KMS-11 (cell line): ENCODE results near the gene KCP.

Experiments used
- H2AFZ ChIP-seq: fragments of 200-600 bp; sonication (generic); 2 replicates; pipeline ENCODE4 v1.6.1; 2016; ENCODE audit warnings: antibody characterized with exemption, mixed run types, low read depth
- H3K27ac ChIP-seq: fragments of 200-600 bp; sonication (generic); 2 replicates; pipeline ENCODE4 v1.6.1; 2016; ENCODE audit warnings: mild to moderate bottlenecking, mixed run types
- H3K27me3 ChIP-seq: fragments of 200-600 bp; sonication (generic); 2 replicates; pipeline ENCODE4 v1.6.1; 2017; ENCODE audit warnings: mild to moderate bottlenecking, low read depth, mixed run types, moderate library complexity; ENCODE audit not compliant: insufficient read depth
- H3K36me3 ChIP-seq: fragments of 200-600 bp; sonication (generic); 2 replicates; pipeline ENCODE4 v1.6.1; 2017; ENCODE audit warnings: mild to moderate bottlenecking, mixed run types; ENCODE audit not compliant: insufficient read depth
- H3K4me1 ChIP-seq: fragments of 200-600 bp; sonication (generic); 2 replicates; pipeline ENCODE4 v1.6.1; 2016; ENCODE audit warnings: mild to moderate bottlenecking, low read depth, mixed run types; ENCODE audit not compliant: poor library complexity, severe bottlenecking
- H3K4me2 ChIP-seq: fragments of 200-600 bp; sonication (generic); 2 replicates; pipeline ENCODE4 v1.7.0; 2016; ENCODE audit warnings: mild to moderate bottlenecking, mixed run types
- H3K4me3 ChIP-seq: fragments of 200-600 bp; sonication (generic); IDR thresholded peaks from 2 replicates; pipeline ENCODE4 v1.6.1; 2017; ENCODE audit warnings: low read depth, low read length, mixed read lengths; ENCODE audit not compliant: insufficient read depth
- H3K79me2 ChIP-seq: fragments of 200-600 bp; sonication (generic); 2 replicates; pipeline ENCODE4 v1.6.1; 2016; ENCODE audit warnings: low read depth, mixed run types; ENCODE audit not compliant: insufficient read depth
- H3K9ac ChIP-seq: fragments of 200-600 bp; sonication (generic); 2 replicates; pipeline ENCODE4 v1.6.1; 2016; ENCODE audit warnings: mild to moderate bottlenecking, mixed run types
- H4K20me1 ChIP-seq: fragments of 200-600 bp; sonication (generic); 2 replicates; pipeline ENCODE4 v1.6.1; 2016; ENCODE audit warnings: mild to moderate bottlenecking, mixed run types; ENCODE audit not compliant: insufficient read depth
- TF ChIP-seq, protein P1 (sequence below): fragments of 200-600 bp; sonication (generic); conservative IDR thresholded peaks from 2 replicates; pipeline ENCODE4 v1.6.1; 2017; ENCODE audit warnings: low read depth, mild to moderate bottlenecking, antibody characterized with exemption, low read length, moderate library complexity, mixed read lengths

Gene KCP

DNA sequence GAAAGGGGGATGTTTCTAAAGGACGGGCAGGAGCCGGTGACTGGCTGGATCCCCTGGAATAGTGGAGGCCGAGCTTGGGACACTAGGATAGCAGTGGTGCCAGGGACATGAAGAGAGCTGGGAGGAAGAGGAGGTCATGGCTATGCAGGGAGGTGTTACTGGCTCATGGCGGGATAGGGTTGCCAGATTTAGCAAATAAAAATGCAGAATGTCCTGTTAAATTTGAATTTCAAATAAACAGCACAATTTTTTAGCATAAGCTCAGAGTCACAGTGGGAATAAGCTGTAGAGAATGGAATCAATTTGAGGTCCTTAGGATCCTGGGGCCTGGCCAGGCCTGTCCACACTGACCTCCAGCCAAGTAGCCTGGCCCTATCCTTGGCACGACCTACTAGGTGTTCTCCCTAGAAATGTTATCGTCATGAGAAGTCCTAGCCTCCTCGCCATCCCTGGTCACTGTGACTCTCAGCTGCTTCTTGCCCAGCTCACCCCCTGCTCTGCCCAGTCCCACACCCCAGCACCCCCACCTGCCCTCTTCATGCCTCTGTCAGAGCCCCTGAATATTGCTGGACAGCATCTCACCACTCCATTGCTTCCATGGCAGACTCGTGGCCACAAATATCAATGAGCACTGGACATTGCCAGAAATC, 7.6 kb upstream of the KCP start:
- Histone ChIP-seq H4K20me1 (no peaks in the 10 kb centered on the region), H3K4me1 (peaks cover 9% of the 10 kb centered on the region), H2AFZ (no peak overlapping the region), H3K27me3 (peaks cover 11% of the 10 kb centered on the region; the same call in 1 of the 2 replicates), H3K36me3 (no peaks in the 10 kb centered on the region), H3K27ac (no peak overlapping the region), H3K9ac (no peak overlapping the region), H3K4me2 (no peak overlapping the region), H3K4me3 (no peak overlapping the region), H3K79me2 (no peaks in the 10 kb centered on the region)
- TF ChIP-seq, protein P1, sequence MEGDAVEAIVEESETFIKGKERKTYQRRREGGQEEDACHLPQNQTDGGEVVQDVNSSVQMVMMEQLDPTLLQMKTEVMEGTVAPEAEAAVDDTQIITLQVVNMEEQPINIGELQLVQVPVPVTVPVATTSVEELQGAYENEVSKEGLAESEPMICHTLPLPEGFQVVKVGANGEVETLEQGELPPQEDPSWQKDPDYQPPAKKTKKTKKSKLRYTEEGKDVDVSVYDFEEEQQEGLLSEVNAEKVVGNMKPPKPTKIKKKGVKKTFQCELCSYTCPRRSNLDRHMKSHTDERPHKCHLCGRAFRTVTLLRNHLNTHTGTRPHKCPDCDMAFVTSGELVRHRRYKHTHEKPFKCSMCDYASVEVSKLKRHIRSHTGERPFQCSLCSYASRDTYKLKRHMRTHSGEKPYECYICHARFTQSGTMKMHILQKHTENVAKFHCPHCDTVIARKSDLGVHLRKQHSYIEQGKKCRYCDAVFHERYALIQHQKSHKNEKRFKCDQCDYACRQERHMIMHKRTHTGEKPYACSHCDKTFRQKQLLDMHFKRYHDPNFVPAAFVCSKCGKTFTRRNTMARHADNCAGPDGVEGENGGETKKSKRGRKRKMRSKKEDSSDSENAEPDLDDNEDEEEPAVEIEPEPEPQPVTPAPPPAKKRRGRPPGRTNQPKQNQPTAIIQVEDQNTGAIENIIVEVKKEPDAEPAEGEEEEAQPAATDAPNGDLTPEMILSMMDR, result no peak

DNA sequence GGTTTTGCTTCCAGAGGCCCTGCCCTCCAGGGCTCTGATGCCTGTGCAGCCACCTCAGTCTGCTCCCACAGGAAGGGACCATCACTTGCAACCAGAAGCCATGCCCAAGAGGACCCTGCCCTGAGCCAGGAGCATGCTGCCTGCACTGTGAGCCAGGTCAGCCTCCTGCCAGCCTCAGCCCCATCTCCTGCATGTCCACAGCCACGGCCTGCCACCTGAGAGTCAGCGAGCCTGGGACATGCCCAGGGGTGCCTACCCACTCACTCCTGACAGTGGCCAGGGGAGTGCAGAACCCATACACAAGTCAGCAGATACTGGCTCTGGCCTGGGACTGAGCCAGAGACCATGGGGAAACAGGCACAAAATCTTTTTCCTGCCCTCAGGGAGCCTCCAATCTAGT, 6.6 kb upstream of the KCP start:
- no peak overlapping the region for H3K9ac ChIP-seq
- no peaks in the 10 kb centered on the region for H4K20me1 ChIP-seq
- no peak overlapping the region for H3K27ac ChIP-seq
- no peak overlapping the region for H2AFZ ChIP-seq
- H3K79me2 ChIP-seq, result no peaks in the 10 kb centered on the region
- H3K4me2 ChIP-seq, result no peak overlapping the region
- peaks cover 9% of the 10 kb centered on the region for H3K4me1 ChIP-seq
- no peaks in the 10 kb centered on the region for H3K36me3 ChIP-seq
- no peak overlapping the region for H3K4me3 ChIP-seq
- peaks cover 11% of the 10 kb centered on the region; the same call in 1 of the 2 replicates for H3K27me3 ChIP-seq
- TF ChIP-seq, protein P1, result no peak

DNA sequence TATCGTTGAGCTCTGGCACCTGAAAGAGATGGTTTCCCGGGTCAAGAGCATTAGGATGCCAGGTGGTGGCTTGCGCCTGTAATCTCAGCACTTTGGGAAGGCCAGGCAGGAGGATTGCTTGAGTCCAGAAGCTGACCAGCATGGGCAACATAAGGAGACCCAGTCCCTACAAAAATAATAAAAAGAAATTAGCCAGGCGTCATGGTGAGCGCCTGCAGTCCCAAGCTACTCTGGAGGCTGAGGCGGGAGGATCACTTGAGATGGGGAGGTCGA, 6.1 kb upstream of the KCP start:
- Histone ChIP-seq H2AFZ (no peak overlapping the region), H3K4me2 (no peak overlapping the region), H3K27me3 (peaks cover 14% of the 10 kb centered on the region; the same call in 1 of the 2 replicates), H3K4me3 (no peak overlapping the region), H3K9ac (no peak overlapping the region), H4K20me1 (no peaks in the 10 kb centered on the region), H3K79me2 (no peaks in the 10 kb centered on the region), H3K27ac (no peak overlapping the region), H3K4me1 (peaks cover 9% of the 10 kb centered on the region), H3K36me3 (no peaks in the 10 kb centered on the region)
- TF ChIP-seq, protein P1, result no peak

DNA sequence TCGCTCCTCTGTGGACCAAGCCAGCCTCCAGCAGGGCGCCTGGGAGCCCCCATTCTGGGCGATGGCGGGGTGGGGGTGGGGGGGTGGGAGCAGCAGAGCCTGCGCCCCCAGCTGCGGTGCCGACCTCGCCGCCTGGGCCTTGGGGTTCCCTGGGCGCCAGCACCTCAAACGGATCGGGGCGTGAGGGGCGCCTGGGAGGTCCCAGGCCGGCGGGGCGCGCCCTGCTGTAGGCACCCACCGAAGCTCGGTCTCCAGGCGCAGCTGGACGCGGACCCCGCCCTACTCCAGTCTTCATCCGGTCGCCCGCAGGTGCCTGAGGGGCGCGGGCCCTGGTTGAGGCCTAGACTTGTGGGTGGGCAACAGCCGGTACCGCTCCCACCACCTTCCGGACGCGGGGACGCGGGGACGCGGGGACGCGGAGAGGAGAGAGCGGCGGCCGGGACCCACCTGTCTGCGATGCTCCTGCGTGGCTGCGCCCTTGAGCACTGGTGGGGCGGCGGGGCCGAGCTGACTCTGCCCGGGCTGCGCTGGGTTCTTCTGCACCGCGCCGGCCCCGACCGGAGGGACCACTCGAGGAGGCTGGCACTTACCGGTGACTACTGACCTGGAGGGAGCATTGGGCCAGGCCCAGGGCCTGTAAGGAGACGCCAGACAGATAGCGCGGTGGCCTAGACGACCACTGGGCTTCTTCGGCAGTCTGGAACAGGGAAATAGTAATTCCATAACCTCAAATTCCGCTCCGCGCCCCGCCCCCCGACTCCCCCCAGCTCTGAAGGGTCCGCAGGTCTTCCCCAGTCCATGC, 5.5 kb upstream of the KCP start:
- Histone ChIP-seq H3K4me1 (peaks cover 9% of the 10 kb centered on the region), H3K4me2 (no peak overlapping the region), H4K20me1 (no peaks in the 10 kb centered on the region), H3K79me2 (no peaks in the 10 kb centered on the region), H3K36me3 (no peaks in the 10 kb centered on the region), H2AFZ (no peak overlapping the region), H3K27me3 (peaks cover 14% of the 10 kb centered on the region; the same call in 1 of the 2 replicates), H3K4me3 (no peak overlapping the region), H3K27ac (no peak overlapping the region), H3K9ac (no peak overlapping the region)
- TF ChIP-seq, protein P1, result no peak
